Gastrocnemius medialis (tissue), 4 donors: Measurements from ENCODE around the gene ADGRF3. TPM values are rescaled to one million over a fixed set of nuclear protein-coding genes. Genes with fewer than 3 reads are reported as not detected.
A peak's percentile ranks its signal among the peaks of the same experiment; 100 is the strongest.

ENCODE experiments used
- ATAC-seq, 2 donors: fragments of 150-250 bp; one replicate each; pipeline ENCODE4 v1.9.1; 2016
- DNase-seq, 2 donors: peaks; one replicate each; pipeline ENCODE4 v3.0.0-alpha.2; 2019
- H3K27ac ChIP-seq, 4 donors: fragments of 200-600 bp; sonication (generic); 1 replicate in 1 of 4; 2 replicates in 3 of 4; pipeline ENCODE4 v1.5.1; 2016 to 2018; ENCODE audit warnings: mild to moderate bottlenecking in 2 of 4, moderate library complexity in 1 of 4
- H3K27me3 ChIP-seq, 3 donors: fragments of 200-600 bp; sonication (generic) in 2 of 3; 1 replicate in 1 of 3; 2 replicates in 2 of 3; pipeline versions ENCODE4 v1.5.1 to v1.6.0; 2016 to 2019; ENCODE audit warnings: mild to moderate bottlenecking in 1 of 3, moderate library complexity in 1 of 3
- H3K36me3 ChIP-seq, 2 donors: fragments of 200-600 bp; sonication (generic) in 1 of 2; one replicate each; pipeline ENCODE4 v1.5.1; 2017 to 2018
- H3K4me1 ChIP-seq, 2 donors: fragments of 200-600 bp; sonication (generic) in 1 of 2; one replicate each; pipeline ENCODE4 v1.5.1; 2016 to 2017; ENCODE audit warnings: mild to moderate bottlenecking in 2 of 2
- H3K4me3 ChIP-seq, 4 donors: fragments of 200-600 bp; sonication (generic) in 3 of 4; 1 replicate in 1 of 4; 2 replicates in 3 of 4; pipeline ENCODE4 v1.5.1; 2016 to 2019; ENCODE audit warnings: mild to moderate bottlenecking in 2 of 4
- H3K9me3 ChIP-seq, 3 donors: fragments of 200-600 bp; sonication (generic) in 2 of 3; 1 replicate in 1 of 3; 2 replicates in 2 of 3; pipeline ENCODE4 v1.5.1; 2016 to 2019
- CTCF ChIP-seq, 5 experiments: fragments of 450-650 bp in 3 of 5; fragments of 200-600 bp in 2 of 5; sonication (generic) in 2 of 5; IDR thresholded peaks in 4 of 5; conservative IDR thresholded peaks in 1 of 5; 1 replicate in 4 of 5; 2 replicates in 1 of 5; pipeline ENCODE4 v1.5.1; 2016 to 2019; ENCODE audit warnings: antibody characterized with exemption in 5 of 5, mild to moderate bottlenecking in 3 of 5, moderate library complexity in 3 of 5
- POLR2A ChIP-seq, 2 donors: fragments of 450-650 bp; IDR thresholded peaks; one replicate each; pipeline ENCODE4 v1.6.1; 2017; ENCODE audit warnings: antibody characterized with exemption in 2 of 2, mild to moderate bottlenecking in 2 of 2, moderate library complexity in 2 of 2
- in situ Hi-C, 4 donors: fragments of 200-750 bp; cut with MboI; loops; one replicate each; pipeline versions ENCODE4 v1.15.0 to v1.8.0; 2017; ENCODE audit warnings: low sequenced_read_pairs in 4 of 4
- intact Hi-C: fragments of 100-400 bp; cut with DNase I; formaldehyde crosslinking; loops from one replicate; pipeline ENCODE4 v1.15.1; 2023; ENCODE audit warnings: low total_unique reads
- total RNA-seq, 4 donors: library from RNA; depleted of rRNA; stranded (reverse); fragments of >200 nt; gene quantifications; one replicate each; pipeline versions ENCODE4 v1.1.0 to v1.2.3, GENCODE V29; 2016

ADGRF3 gene
- total RNA-seq, 4 donors from 2014 or later: not detected

- DNase-seq: peak in 1 of 2 donors; percentile 32
- intact Hi-C loops: loop anchor here (1.0 to 5.0 kb wide), 2 partner anchors 55 to 107 kb away; partner anchors contain the start of genes HADHA and HADHB
Measured at GRCh38 chr2:26298638-26299393, 47.8 kb downstream of the ADGRF3 start.

GRCh38 chr2:26298286-26298637, 48.3 kb downstream of the ADGRF3 start:
- Histone ChIP-seq H3K27ac (peak overlapping the region in 3 of 4 donors; percentile 49 to 69 (median 67)), H3K36me3 (no peaks in the 10 kb centered on the region), H3K4me3 (peak overlapping the region; percentile 56 to 68 (median 64)), H3K4me1 (peaks cover 3 to 9% of the 10 kb centered on the region in 2 donors), H3K27me3 (no peaks in the 10 kb centered on the region), H3K9me3 (no peaks in the 10 kb centered on the region)
- intact Hi-C loops (loop anchor here (5.0 kb wide), 1 partner anchor 106 kb away; no protein-coding TSS in a partner anchor), in situ Hi-C loops (no loop called here)
- TF ChIP-seq POLR2A (IDR thresholded peaks at IDR 0.05) (no peak), CTCF (IDR thresholded peaks at IDR 0.05 in 4 of 5, conservative IDR thresholded peaks at IDR 0.05 in 1 of 5) (no peak)
- ATAC-seq: no peak
- DNase-seq: no peak

More at GRCh38 chr2:26298638-26299393, 47.8 kb downstream of the ADGRF3 start:
- Histone ChIP-seq H3K27ac (peak overlapping the region; percentile 49 to 69 (median 58)), H3K9me3 (no peaks in the 10 kb centered on the region), H3K4me1 (peaks cover 3 to 9% of the 10 kb centered on the region in 2 donors), H3K27me3 (no peaks in the 10 kb centered on the region), H3K4me3 (peak overlapping the region; percentile 56 to 68 (median 64)), H3K36me3 (no peaks in the 10 kb centered on the region)
- no peak for TF ChIP-seq CTCF (IDR thresholded peaks at IDR 0.05 in 4 of 5, conservative IDR thresholded peaks at IDR 0.05 in 1 of 5)
- TF ChIP-seq POLR2A (IDR thresholded peaks at IDR 0.05): no peak
- ATAC-seq: peak; percentile 49 to 60
- in situ Hi-C loops: no loop called here

- no peaks in the 10 kb centered on the region for H3K36me3 ChIP-seq
- H3K27ac ChIP-seq: no peak overlapping the region
- no peak for DNase-seq
- intact Hi-C loops: loop anchor here (5.0 kb wide), 1 partner anchor 105 kb away; no protein-coding TSS in a partner anchor
- H3K4me1 ChIP-seq: peaks cover 3 to 9% of the 10 kb centered on the region in 2 donors
- TF ChIP-seq POLR2A (IDR thresholded peaks at IDR 0.05) (no peak), CTCF (IDR thresholded peaks at IDR 0.05 in 4 of 5, conservative IDR thresholded peaks at IDR 0.05 in 1 of 5) (no peak)
- no peak for ATAC-seq
- H3K9me3 ChIP-seq: no peaks in the 10 kb centered on the region
- no peaks in the 10 kb centered on the region for H3K27me3 ChIP-seq
- in situ Hi-C loops: no loop called here
- no peak overlapping the region for H3K4me3 ChIP-seq
Measured at GRCh38 chr2:26297061-26297460, 49.5 kb downstream of the ADGRF3 start.

GRCh38 chr2:26295511-26295910, 51.1 kb downstream of the ADGRF3 start:
- Histone ChIP-seq H3K4me1 (peaks cover 3 to 9% of the 10 kb centered on the region in 2 donors), H3K9me3 (no peaks in the 10 kb centered on the region), H3K4me3 (no peak overlapping the region), H3K27me3 (no peaks in the 10 kb centered on the region), H3K36me3 (peaks cover 0 to 5% of the 10 kb centered on the region in 2 donors), H3K27ac (no peak overlapping the region)
- TF ChIP-seq POLR2A (IDR thresholded peaks at IDR 0.05) (no peak), CTCF (IDR thresholded peaks at IDR 0.05 in 4 of 5, conservative IDR thresholded peaks at IDR 0.05 in 1 of 5) (no peak)
- ATAC-seq: no peak
- intact Hi-C loops: loop anchor here (5.0 kb wide), 1 partner anchor 103 kb away; no protein-coding TSS in a partner anchor
- in situ Hi-C loops: no loop called here
- DNase-seq: no peak
